ENCODE results near the gene ADGRF5.

ADGRF5 gene

DNA sequence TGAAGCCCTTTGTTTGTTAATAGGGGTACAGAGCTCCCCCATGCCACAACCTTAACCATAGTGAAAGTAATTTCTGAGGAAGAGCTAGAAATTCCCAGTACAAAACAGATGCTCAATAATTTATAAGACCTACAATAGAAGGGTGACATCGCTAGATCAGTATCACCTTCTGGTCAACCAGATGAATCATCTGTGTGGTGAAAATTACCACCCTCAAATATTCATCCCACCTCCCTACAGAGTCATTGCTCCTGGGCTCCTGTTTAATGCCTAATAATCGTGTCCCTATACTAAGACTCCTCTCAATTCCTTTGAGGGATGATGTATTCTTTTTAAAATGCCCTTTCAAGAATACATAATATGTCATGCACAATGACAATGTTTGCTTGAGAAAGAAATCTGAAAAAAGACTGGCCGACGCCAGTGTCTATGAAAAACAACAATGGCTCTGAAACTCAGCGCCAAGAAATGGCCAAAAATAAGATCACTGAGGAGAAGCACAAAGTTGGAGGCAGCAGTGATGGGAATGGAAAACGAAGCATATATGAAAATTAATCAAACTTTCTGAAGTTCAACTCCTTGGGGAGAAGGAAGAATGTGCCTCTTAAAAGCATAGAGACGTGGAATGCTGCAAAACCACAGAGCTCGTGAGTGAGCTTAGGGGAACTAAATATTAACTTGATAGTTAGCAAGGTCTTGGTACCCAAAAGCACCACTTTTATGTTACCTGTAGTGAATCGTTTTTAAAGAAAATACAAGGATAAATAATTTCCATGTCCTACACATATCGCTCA, 11.0 kb upstream of the ADGRF5 start:
- DNase-seq = no peak

DNA sequence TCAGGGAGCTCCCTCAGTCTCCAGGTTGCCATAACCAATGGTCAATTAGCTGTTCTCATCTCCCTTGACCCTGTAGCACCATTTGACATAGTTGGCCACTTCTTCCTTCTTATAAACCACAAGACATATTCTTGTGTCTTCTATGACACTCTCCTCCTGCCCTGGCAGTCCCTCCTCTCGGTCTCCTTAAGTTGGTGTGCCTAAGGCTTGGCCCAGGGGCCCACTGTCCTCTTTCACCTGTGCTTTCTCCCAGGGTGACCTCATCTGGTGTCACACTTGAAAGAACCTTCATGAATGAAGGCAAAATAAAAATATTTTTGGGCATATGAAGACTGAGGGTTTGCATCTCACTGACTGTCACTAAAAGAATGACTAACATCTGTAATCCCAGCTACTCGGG, 9.7 kb upstream of the ADGRF5 start:
- no peak for DNase-seq

DNA sequence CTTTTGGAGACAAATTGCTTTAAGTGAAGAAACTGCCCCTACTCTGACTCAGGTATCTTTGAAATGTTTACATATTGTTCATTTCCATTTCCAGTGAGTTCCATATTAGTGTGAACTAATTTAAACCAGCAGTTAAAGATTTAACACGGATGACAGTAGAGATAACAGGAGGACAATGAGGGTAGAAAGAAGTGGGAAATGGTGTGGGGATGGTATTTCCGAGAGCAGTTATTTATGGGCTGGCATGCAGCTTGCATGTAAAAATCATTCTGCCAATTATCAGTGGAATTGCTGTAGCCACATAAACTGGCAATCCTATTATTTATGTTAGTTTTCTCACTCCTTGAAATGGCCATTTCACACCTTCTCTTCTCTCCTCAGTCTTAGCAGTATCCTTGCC, 8.6 kb upstream of the ADGRF5 start:
- DNase-seq = no peak

DNA sequence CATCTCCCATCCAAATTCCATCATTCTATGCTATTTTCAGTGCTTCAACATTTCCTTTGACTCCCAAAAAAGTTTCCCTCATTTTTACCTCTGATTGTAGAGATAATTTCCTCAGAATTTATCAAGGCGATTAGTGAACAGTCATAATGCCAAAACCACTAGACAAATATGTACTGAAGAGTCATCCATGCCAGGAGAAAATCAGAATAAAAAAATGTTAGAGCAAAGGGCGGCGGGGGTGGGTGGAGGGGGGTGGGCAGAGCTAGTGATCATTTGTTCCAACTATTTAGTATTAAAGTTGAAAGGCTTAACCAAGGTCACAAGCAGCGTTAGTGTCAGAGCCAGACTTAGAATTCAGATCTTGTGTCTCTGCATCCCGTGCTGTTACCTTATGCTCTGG, 5.3 kb upstream of the ADGRF5 start:
- no peak for DNase-seq

DNA sequence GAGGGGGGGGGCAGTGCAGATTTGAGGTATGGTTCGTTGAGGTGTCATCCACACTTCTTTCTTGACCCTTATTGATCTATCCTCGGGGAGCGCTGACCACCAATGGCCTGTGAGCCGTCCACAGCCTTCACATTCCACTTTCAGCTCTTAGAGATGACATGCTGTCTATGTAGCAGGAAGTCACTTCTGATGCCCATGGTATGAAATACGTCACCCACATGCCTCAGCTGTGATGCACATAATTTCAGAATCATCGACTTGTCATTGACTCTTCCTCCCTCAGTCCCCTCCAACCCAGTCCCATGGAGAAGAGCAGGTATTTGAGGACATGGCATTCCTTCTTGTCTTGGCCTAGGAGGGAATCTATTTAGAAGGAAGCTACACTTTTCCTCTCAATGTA, 4.7 kb upstream of the ADGRF5 start:
- no peak for DNase-seq

DNA sequence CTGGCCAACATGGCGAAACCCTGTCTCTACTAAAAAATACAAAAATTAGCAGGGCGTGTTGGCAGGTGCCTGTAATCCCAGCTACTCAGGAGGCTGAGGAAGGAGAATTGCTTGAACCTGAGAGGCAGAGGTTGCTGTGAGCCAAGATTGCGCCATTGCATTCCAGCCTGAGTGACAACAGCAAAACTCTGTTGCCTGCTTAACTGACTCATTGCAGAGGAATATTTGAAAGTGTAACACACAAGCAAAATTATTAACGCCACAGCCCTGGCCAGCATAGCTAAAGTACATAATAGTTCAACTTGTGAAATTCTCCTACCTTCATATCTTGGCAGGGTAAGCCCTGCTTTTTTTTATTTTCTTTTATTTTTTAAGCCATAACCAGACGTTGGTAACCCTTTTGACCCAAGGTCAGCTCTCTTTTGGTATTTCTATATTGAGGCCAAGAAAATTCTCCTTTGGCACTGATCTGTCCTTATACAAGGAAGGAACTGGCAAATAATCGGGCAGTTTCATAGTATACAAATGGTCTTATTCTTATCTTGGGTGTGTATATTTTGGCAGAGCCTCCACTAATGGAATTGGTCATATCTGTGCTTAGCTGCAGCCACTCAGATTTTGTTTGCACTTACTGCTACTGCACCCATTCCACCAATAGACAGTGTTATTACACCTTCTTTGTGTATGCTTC, 4.0 kb upstream of the ADGRF5 start:
- no peak for DNase-seq

DNA sequence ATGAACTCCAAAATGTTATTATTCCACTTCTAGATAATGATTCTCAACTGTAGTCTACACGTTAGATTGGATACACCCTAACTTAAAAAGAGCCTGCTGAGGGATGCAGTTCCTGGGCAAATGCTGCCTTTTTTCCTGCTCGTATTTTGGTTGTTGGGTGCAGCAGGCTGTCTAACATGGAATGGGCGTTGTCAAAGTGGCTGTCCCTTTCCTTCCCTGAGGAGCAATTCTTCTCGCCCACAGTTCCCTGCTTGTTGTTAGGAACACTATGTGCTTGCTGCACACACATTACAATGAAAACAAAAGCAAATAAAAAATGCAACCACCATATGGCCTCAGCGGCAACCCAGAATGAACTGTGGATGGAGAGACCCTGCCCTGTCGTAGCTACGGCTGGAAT, 1.7 kb upstream of the ADGRF5 start:
- DNase-seq = no peak

DNA sequence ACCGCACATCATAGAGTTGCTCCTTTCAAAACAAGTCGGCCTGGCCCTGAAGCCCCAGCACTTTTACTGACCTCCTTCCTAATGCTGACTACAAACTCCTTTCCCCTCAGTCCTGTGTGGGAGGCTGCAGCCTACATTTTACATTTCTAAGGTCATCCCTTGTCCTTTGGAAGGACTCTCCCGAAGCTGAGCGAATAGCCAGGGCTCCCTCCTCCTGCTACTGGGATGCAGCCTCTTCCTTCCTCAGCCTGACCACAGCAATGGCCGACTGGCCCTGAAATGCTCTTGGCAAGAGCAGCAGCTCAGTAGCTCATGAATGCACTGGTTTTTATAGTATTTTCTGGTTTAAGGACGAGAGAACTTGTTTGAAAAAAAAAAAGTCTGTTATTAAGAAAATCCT, 679 bp downstream of the ADGRF5 start:
- no peak for DNase-seq

DNA sequence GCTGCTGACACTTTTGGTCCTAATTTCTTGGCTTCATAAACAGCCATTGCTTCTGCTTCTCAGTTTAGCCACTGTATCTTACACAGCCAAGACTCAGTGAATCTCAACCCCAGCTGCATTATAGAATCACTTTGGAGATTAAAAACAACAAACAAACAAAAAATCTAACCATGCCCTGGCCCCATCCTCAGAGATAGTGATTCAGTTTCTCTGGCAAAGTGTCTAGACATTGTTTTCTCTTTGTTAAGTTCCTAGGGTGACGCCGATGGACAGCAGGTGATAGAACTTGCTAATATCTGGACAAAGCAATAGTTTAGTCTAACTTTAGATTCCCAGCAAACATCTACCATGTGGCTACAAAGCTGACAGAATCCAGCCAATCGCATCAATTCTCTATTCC, 2.9 kb downstream of the ADGRF5 start:
- no peak for DNase-seq

DNA sequence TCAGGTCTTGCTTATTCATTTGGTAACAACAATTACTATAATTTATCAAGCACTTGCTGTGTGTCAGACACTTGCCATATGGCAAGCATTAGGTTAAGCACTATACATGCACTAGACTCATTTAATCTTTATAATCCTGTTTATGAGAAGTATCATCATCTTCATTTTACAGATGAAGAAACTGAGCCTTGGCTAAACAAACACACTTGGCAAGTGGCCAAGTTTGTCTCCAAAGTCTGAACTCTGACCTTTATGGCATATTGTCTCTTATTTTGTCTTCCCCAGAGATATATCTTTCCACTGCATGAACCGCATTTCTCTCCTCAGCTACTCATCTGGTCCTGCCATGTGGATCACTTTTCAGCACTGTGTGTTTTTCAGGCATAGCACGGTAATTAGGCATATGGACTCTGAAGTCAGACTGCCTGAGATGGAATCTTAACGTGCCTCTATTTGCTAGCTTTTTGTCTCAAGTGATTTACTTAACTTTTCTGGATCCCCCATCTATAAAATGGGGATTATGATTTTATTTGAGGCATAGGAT, 4.7 kb downstream of the ADGRF5 start:
- DNase-seq = no peak

DNA sequence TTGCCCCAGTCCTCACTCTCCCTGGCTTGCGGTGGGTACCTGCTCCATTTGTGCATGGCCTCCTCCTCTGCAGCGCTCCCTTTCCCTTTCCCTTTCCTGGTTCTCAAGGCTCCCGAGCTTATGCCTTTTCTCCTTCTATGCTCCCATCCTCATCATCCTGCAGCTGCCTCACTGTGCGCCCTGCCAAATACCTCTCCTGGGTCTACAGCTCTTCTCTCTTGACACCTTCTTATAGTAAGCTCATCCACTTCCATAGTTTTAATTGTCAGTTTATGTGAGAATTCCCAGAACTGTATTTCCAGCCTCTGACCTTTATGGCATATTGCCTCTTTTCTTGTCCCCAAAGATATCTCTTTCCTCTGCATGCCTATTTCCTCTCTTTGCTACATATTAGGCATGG, 5.9 kb downstream of the ADGRF5 start:
- DNase-seq = no peak

DNA sequence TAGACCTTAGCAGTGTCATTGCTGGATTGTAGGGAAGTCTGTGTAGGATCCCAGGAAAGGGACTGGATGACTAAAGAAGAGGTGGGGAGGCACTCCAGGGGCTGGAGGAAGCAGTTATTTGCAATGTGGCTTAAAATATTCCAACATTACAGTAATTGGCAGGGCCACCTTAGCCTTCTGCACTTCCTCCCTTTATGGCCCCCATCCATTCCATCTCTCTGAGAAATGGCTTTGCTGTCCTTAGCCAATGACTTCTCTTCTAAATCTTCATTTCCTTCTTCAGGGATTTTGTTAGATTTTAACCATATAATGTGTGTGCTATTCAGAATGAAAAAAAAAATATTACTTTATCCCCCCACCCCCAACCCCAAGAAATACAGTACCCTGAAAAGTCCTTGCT, 6.4 kb downstream of the ADGRF5 start:
- no peak for DNase-seq

DNA sequence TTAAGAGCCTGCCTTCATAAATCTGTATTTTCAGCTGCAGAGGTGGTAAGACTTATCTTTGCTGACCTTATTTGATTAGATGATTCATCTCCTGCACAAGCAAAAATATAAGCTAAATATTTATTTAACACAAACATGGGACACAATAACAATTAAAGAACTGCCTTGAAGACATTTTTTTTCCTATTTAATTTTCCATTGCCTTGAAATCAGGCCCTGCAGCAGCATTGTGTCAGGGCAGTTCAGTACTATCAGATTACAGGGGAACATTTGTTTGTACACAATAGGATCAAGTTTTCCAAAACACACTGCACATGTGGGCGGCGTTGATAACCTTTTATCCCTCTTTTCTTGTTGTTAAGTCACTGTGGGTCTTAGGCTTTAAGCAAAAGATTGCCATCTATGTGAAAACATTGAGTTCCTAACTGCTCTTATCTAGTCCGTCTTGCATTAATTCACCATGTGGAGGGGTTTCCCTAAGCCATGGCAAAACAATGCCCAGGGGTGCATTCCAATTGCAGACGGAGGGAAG, 7.4 kb downstream of the ADGRF5 start:
- DNase-seq = no peak

DNA sequence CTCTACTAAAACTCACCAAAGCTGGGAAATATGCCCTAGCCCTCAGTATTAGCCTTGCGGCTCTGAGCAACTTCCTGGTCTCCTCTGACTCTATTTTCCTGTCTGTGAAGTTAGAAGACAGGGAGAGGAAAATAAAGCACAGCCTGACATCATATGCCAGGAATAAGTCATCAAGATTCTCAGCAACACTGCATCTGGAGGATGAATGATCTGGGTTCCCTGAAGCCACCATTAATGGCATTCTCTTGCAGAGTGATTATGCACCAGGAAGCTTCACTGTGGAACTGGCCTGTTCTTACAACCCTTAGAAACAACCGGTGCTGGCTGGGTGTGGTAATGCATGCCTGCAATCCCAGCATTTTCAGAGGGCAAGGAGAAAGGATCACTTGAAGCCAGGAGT, 12.4 kb downstream of the ADGRF5 start:
- DNase-seq = no peak

DNA sequence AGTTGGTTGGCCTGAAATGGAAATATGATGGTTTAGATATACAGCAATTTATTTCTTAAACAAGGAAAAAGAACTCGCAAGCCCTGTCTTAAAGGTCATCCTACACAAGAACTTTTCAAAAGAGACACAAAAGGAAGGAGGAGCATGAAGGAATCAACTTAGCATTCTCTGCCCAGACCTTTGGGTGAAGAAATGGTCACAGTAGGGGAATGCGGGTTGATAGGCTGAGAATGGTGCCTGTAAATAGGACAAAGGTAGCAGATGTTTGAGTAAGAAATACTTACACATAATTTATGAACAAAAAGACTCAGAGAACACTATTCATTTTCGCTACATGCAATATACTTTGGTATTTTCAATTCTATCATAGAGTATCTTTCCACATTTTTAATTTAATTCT, 15.0 kb downstream of the ADGRF5 start:
- no peak for DNase-seq

DNA sequence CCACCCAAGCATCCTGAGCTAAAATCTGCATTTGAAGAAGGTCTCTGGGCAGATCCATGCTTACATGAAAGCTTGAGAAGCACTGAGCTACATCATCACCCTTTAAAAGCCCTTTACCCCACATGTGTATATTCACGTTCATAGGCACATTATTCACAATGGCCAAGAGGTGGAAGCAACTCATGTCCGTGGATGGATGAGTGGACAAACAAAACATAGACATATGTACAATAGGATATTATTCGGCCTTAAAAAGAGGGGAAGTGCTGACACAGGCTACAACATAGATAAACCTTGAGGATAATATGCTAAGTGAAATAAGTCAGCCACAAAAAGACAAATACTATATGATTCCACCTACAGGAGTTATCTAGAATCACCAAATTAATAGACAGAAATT, 17.6 kb downstream of the ADGRF5 start:
- DNase-seq = no peak

DNA sequence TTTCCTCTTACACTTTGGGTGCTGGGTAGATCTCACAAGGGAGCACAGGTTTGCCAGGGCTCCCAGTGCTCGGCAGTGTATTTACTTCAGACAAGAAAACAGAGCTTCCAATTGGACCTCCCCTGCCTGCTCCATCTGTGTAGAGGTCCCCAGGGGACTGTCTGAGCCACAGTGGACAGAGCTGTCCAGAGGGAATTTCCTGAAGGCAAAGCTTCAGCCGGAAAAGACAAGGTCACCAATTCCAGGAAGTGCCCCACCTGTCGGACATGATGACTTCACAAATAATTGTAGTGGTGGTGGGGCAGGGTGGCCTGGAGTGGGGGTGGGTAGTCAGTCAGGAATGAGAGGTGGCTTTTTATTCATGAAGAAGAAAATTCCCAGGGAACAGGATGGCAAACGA, 18.6 kb downstream of the ADGRF5 start:
- no peak for DNase-seq

DNA sequence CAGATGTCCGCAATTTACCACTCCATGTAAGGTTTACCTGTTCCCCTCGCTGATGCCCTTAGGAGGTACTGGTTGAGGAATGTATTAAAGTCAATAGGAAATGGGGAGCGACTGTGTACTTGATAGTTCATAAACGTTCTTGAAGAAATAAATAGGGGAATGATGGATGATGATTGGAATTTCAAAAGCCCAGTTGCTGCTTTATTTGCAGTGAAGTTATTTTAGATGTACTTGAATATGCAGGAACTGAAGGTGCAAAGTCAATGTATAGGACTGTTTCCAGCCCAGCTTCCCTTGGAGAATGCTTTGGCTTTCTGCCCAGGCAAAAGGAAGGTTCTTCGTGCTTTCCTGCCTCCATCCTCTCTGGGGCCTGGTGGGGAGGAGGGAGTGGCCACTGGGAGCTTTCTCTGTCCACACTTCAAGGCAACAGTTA, 19.8 kb downstream of the ADGRF5 start:
- no peak for DNase-seq

DNA sequence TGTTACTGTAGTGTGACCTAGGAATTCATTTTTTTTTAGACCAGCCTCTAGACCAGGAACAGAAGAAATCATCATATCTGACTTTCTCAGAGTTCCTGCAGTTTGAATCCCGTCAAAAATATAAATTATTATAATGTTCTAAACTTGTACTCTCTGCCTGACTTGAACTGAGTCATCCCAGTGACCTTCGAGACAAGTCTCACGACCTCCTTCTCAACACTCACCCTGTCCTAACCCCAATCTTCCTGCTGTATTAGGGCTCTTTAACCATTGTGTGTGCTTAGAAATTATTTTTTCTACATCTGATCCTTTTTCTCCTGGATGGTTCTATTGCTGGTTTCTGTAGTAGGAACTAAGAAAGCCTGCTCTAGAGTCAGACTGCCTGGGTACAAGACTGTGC, 21.5 kb downstream of the ADGRF5 start:
- DNase-seq = no peak

DNA sequence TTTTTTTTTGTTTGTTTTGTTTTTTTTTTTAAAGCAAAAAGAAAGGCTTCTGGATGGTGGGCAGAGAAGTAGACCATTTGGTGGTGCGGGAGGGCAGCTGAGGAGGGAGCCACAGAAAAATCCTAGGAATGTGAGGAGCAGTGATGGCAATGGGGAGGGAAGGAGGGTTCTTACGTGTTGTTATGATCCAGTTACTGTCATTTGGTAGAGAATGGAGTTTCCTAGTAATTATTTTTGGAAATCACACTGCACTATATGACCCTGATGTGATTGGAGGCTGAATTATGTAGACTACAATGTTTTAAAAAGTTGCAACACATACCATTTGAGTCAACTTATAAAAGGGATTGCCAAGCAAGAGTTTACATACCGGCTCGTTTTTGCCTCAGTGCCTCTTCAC, 22.1 kb downstream of the ADGRF5 start:
- no peak for DNase-seq

DNA sequence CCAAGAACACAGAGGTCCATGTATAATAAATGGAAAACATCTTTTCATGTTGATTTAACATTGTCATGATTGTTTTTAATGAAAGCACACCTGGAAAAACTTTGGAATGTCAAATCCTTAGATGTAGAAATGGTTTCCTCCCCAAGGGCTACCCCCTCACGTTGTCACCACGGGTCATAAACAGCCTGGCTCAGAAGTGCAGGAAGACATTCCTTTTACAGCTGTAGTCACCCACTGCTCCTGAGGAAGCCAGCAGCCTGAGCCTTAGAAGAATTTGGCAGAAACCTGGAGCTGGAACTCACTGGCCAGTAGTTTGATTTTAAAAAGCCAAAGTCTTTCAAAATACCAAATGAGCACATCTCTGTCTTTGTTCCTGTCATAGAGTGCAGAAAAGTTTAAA, 23.7 kb downstream of the ADGRF5 start:
- DNase-seq = no peak

DNA sequence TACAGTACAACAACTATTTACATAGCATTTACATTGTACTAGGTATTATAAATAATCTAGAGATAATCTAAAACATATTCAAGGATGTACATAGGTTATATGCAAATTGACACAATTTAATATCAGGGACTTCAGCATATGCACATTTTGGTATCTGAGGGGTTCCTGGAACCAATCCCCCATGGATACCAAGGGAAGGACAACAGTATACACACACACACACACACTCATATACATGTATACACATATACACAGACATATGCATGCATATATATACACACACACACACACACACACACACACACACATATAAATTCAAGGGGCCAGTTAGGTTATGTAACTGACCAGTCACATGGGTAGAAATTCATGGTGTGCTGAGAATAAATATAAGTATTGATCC, 24.9 kb downstream of the ADGRF5 start:
- DNase-seq = no peak

DNA sequence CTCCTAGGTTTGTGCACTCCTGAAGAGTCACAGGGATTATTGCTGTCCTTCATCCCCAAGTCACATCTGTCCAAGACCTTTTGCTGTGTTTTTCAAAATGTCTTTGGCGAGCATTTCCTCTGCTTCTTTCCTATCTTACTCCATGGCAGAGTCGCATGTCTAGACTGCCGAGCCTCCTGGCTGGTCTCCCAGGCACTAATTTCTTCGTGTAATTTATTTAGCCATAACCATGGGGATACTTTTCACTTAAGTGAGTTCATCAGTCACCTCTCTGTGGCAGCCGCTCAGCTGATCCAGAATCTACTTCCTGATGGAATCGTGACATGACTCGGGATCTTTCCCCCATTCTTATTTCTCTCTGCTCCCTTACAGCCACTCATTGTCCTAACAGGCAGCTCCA, 25.8 kb downstream of the ADGRF5 start:
- no peak for DNase-seq

DNA sequence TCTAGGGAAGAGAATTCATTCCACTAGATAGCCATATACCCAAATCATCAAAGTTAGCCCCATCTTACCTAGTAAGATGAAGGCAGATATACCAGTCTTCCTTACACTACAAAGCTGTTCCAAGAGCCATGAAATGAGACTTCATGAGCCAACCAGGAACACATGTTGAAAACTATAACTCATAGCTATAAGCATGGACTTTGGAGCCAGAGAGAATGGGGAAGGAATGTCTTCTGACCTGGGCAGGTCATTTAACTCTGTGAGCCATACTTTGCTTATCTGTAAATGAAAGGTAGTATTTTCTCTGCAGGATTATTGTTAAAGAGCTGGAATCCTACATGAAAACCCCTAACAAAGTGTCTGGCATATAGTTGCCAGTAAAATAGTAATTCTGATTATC, 27.3 kb downstream of the ADGRF5 start:
- no peak for DNase-seq

Measured in inflammatory macrophage treated with lipopolysaccharide for 4 hours (primary cell).